ENCODE measurements around the gene AOPEP.

GRCh38 chr9:95005278-95006143 lies 279.0 kb downstream of the AOPEP start:
- TF ChIP-seq CTCF (conservative IDR thresholded peaks at IDR 0.05) = no peak
- no peak; the same call in 1 of the 2 replicates for TF ChIP-seq ZFX (IDR thresholded peaks at IDR 0.05)
